HepG2 (cell line): ENCODE data around the gene FBF1. TPM values are rescaled to one million over a fixed set of nuclear protein-coding genes. Genes with fewer than 3 reads are reported as not detected.

Experiments used
- ARNT2 ChIP-seq: sonication (generic); formaldehyde crosslinking; IDR thresholded peaks from 2 replicates; pipeline ENCODE4 v1.8.0; 2022; ENCODE audit warnings: mild to moderate bottlenecking, low read depth, missing genetic modification reagents, moderate library complexity
- ARNTL ChIP-seq: sonication (generic); formaldehyde crosslinking; IDR thresholded peaks from 2 replicates; pipeline ENCODE4 v1.4.0; 2020; ENCODE audit warnings: mild to moderate bottlenecking, missing genetic modification reagents
- BRD4 ChIP-seq: sonication (generic); formaldehyde crosslinking; IDR thresholded peaks from 2 replicates; pipeline ENCODE4 v1.4.0; 2020; ENCODE audit warnings: missing genetic modification reagents
- KDM1A ChIP-seq: IDR thresholded peaks from 2 replicates; pipeline ENCODE4 v1.6.1; 2016; ENCODE audit warnings: missing compliant biosample characterization
- KDM3A ChIP-seq: IDR thresholded peaks from 2 replicates; pipeline ENCODE4 v1.6.1; 2018; ENCODE audit warnings: low read depth, missing compliant biosample characterization
- MYNN ChIP-seq: sonication (generic); formaldehyde crosslinking; IDR thresholded peaks from 2 replicates; pipeline ENCODE4 v1.4.0; 2020; ENCODE audit warnings: mild to moderate bottlenecking, low read depth, missing genetic modification reagents
- NCOR1 ChIP-seq: fragments of 200-600 bp; sonication (generic); IDR thresholded peaks from 2 replicates; pipeline ENCODE4 v1.7.0; 2017; ENCODE audit warnings: antibody characterized with exemption, low read length, borderline replicate concordance
- PCBP2 ChIP-seq: fragments of 200-400 bp; formaldehyde crosslinking; optimal IDR thresholded peaks from 2 replicates; pipeline ENCODE3; 2018; ENCODE audit warnings: low read length, low read depth; ENCODE audit not compliant: poor library complexity, severe bottlenecking
- POGZ ChIP-seq: sonication (generic); formaldehyde crosslinking; IDR thresholded peaks from 2 replicates; pipeline ENCODE4 v1.4.0; 2020; ENCODE audit warnings: mild to moderate bottlenecking, missing genetic modification reagents
- PPARG ChIP-seq: conservative IDR thresholded peaks from 2 replicates; pipeline ENCODE4 v1.6.1; 2016; ENCODE audit warnings: missing biosample characterization, missing genetic modification reagents
- RBM22 ChIP-seq: fragments of 200-400 bp; formaldehyde crosslinking; optimal IDR thresholded peaks from 2 replicates; pipeline ENCODE3; 2017; ENCODE audit warnings: mild to moderate bottlenecking, low read length, moderate library complexity
- TBL1XR1 ChIP-seq: fragments of 150-350 bp; IDR thresholded peaks from 2 replicates; pipeline ENCODE4 v1.6.1; 2014; ENCODE audit warnings: borderline replicate concordance, low read length; ENCODE audit not compliant: partially characterized antibody
- ZC3H4 ChIP-seq: sonication (generic); formaldehyde crosslinking; IDR thresholded peaks from 2 replicates; pipeline ENCODE4 v1.4.0; 2020; ENCODE audit warnings: missing genetic modification reagents, borderline replicate concordance
- ZFP82 ChIP-seq: sonication (generic); formaldehyde crosslinking; IDR thresholded peaks from 2 replicates; pipeline ENCODE4 v1.5.1; 2020; ENCODE audit warnings: mild to moderate bottlenecking, missing genetic modification reagents, borderline replicate concordance
- ZNF652 ChIP-seq: IDR thresholded peaks from 2 replicates; pipeline ENCODE4 v1.6.1; 2016; ENCODE audit warnings: low read depth, borderline replicate concordance
- ZNF749 ChIP-seq: sonication (generic); formaldehyde crosslinking; IDR thresholded peaks from 2 replicates; pipeline ENCODE4 v1.8.0; 2022; ENCODE audit warnings: mild to moderate bottlenecking, missing genetic modification reagents, moderate library complexity, borderline replicate concordance
- ZNF772 ChIP-seq: sonication (generic); formaldehyde crosslinking; IDR thresholded peaks from 2 replicates; pipeline ENCODE4 v1.5.0; 2020; ENCODE audit warnings: mild to moderate bottlenecking, missing genetic modification reagents
- ZNF790 ChIP-seq: sonication (generic); formaldehyde crosslinking; IDR thresholded peaks from 2 replicates; pipeline ENCODE4 v1.8.0; 2022; ENCODE audit warnings: missing genetic modification reagents, mild to moderate bottlenecking, borderline replicate concordance
- polyA plus RNA-seq, 8 experiments: library from polyadenylated mRNA; depleted of rRNA in 3 of 8; stranded (reverse) in 7 of 8; unstranded in 1 of 8; fragments of >200 nt; fragmentation: Illumina TruSeq in 4 of 8; extraction: Trizol in 4 of 8; gene quantifications; 2 replicates each; pipeline versions ENCODE4 v1.2.1 to v1.2.3, GENCODE V29; 2011 to 2016; ENCODE audit warnings: low read depth in 4 of 8, missing spikeins in 1 of 8, mixed read lengths in 1 of 8; ENCODE audit not compliant: insufficient read depth in 1 of 8
- total RNA-seq, 5 experiments: library from RNA; depleted of rRNA; stranded (reverse); fragments of >200 nt; fragmentation: Illumina TruSeq; extraction: Trizol; gene quantifications; 2 replicates each; pipeline ENCODE4 v1.2.3, GENCODE V29; 2016; ENCODE audit warnings: low read depth in 1 of 5
- TF ChIP-seq, protein P1 (sequence below): sonication (generic); formaldehyde crosslinking; IDR thresholded peaks from 2 replicates; pipeline ENCODE4 v1.4.0; 2020; ENCODE audit warnings: mild to moderate bottlenecking, missing genetic modification reagents, borderline replicate concordance
- TF ChIP-seq, protein P2 (sequence below): sonication (generic); formaldehyde crosslinking; IDR thresholded peaks from 2 replicates; pipeline ENCODE4 v1.4.0; 2020; ENCODE audit warnings: missing genetic modification reagents
- TF ChIP-seq, protein P3 (sequence below): IDR thresholded peaks from 2 replicates; pipeline ENCODE4 v1.6.1; 2012; ENCODE audit warnings: inconsistent platforms
- TF ChIP-seq, protein P4 (sequence below): sonication (generic); formaldehyde crosslinking; IDR thresholded peaks from 2 replicates; pipeline ENCODE4 v1.5.0; 2020; ENCODE audit warnings: missing genetic modification reagents
- TF ChIP-seq, protein P5 (sequence below): IDR thresholded peaks from 2 replicates; pipeline ENCODE4 v1.6.1; 2016; ENCODE audit warnings: control low read depth

FBF1 gene
- total and polyA plus RNA-seq, 2 of the 13 experiments (the other 11 are each of a cell fraction or from before 2014, with no cell fraction given), result 2.4 to 8.1 TPM

DNA sequence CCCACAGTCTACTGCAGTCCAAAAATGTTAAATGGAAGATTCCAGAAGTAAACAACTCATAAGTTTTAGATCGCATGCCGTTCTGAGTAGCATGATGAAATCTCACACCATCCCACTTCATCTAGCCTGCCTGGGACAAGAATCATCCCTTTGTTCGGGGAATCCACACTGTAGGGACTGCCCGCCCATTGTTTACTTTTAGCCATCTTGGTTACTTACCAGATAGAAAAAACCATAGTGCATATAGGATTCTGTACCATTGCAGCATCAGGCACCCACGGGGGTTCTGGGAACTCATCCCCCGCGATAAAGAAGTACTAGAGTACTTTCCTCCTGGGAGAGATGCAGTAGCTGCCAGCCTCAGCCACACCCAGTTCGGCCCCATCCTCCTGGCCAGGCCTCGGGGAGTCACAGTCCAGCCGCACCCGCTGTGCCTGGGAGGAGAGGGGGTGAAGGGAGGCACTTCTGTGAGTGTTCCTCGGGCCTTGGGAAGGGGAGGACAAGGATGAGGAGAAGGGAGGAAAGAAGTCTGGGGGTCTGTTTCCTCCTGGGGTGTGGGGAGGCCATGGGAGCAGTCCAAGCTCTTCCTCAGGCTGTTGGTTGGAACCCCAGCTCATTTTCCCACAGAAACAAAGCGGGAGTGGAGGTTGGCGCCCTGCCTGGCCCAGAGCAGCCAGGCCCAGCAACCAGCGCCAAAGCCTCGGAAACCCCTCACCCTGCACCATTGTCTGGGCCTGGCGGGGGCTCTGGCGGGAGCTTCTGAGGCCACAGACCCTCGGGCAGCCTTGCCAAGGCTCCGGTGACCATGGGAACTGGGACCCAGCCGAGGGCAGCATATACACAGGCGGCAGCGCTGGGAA, 71.3 kb downstream of the FBF1 start (continued):
- TF ChIP-seq KDM3A (CRISPR knock-in tag) (no peak), ZC3H4 (CRISPR knock-in tag) (peak; percentile 44), NCOR1 (peak; percentile 34; the same call in 1 of the 2 replicates), POGZ (no peak), MYNN (CRISPR knock-in tag) (peak; percentile 89; the same call in 1 of the 2 replicates), ZNF652 (CRISPR knock-in tag) (no peak; the same call in 1 of the 2 replicates), ARNT2 (CRISPR knock-in tag) (peak; percentile 76), ZNF790 (CRISPR knock-in tag) (no peak), ZNF749 (peak; percentile 83; the same call in 1 of the 2 replicates), ZNF772 (CRISPR knock-in tag) (peak; percentile 57; the same call in 1 of the 2 replicates), PPARG (CRISPR knock-in tag) (peak; percentile 70), PCBP2 (peak; percentile 63), BRD4 (CRISPR knock-in tag) (no peak), ZFP82 (CRISPR knock-in tag) (no peak), RBM22 (peak; percentile 17), KDM1A (CRISPR knock-in tag) (peak; percentile 29; the same call in 1 of the 2 replicates), ARNTL (CRISPR knock-in tag) (peak; percentile 62; the same call in 1 of the 2 replicates), TBL1XR1 (peak; percentile 46)
- TF ChIP-seq, protein P1, sequence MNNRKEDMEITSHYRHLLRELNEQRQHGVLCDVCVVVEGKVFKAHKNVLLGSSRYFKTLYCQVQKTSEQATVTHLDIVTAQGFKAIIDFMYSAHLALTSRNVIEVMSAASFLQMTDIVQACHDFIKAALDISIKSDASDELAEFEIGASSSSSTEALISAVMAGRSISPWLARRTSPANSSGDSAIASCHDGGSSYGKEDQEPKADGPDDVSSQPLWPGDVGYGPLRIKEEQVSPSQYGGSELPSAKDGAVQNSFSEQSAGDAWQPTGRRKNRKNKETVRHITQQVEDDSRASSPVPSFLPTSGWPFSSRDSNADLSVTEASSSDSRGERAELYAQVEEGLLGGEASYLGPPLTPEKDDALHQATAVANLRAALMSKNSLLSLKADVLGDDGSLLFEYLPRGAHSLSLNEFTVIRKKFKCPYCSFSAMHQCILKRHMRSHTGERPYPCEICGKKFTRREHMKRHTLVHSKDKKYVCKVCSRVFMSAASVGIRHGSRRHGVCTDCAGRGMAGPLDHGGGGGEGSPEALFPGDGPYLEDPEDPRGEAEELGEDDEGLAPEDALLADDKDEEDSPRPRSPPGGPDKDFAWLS (CRISPR knock-in tag), result peak; percentile 93; the same call in 1 of the 2 replicates
- TF ChIP-seq, protein P2, sequence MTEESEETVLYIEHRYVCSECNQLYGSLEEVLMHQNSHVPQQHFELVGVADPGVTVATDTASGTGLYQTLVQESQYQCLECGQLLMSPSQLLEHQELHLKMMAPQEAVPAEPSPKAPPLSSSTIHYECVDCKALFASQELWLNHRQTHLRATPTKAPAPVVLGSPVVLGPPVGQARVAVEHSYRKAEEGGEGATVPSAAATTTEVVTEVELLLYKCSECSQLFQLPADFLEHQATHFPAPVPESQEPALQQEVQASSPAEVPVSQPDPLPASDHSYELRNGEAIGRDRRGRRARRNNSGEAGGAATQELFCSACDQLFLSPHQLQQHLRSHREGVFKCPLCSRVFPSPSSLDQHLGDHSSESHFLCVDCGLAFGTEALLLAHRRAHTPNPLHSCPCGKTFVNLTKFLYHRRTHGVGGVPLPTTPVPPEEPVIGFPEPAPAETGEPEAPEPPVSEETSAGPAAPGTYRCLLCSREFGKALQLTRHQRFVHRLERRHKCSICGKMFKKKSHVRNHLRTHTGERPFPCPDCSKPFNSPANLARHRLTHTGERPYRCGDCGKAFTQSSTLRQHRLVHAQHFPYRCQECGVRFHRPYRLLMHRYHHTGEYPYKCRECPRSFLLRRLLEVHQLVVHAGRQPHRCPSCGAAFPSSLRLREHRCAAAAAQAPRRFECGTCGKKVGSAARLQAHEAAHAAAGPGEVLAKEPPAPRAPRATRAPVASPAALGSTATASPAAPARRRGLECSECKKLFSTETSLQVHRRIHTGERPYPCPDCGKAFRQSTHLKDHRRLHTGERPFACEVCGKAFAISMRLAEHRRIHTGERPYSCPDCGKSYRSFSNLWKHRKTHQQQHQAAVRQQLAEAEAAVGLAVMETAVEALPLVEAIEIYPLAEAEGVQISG (CRISPR knock-in tag), result peak; percentile 77
- TF ChIP-seq, protein P3, sequence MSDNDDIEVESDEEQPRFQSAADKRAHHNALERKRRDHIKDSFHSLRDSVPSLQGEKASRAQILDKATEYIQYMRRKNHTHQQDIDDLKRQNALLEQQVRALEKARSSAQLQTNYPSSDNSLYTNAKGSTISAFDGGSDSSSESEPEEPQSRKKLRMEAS, result peak; percentile 59
- TF ChIP-seq, protein P4, sequence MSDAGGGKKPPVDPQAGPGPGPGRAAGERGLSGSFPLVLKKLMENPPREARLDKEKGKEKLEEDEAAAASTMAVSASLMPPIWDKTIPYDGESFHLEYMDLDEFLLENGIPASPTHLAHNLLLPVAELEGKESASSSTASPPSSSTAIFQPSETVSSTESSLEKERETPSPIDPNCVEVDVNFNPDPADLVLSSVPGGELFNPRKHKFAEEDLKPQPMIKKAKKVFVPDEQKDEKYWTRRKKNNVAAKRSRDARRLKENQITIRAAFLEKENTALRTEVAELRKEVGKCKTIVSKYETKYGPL (CRISPR knock-in tag), result peak; percentile 32; the same call in 1 of the 2 replicates
- TF ChIP-seq, protein P5, sequence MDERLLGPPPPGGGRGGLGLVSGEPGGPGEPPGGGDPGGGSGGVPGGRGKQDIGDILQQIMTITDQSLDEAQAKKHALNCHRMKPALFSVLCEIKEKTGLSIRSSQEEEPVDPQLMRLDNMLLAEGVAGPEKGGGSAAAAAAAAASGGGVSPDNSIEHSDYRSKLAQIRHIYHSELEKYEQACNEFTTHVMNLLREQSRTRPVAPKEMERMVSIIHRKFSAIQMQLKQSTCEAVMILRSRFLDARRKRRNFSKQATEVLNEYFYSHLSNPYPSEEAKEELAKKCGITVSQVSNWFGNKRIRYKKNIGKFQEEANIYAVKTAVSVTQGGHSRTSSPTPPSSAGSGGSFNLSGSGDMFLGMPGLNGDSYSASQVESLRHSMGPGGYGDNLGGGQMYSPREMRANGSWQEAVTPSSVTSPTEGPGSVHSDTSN, result no peak
